Transverse colon (tissue), 4 donors: ENCODE results near the gene ANKRD44. TPM values are rescaled to one million over a fixed set of nuclear protein-coding genes. Genes with fewer than 3 reads are reported as not detected.

ENCODE experiments used
- DNase-seq: peaks from one replicate; pipeline ENCODE4 v3.0.0-alpha.2; 2019
- H3K27ac ChIP-seq, 4 donors: fragments of 200-600 bp; sonication (generic); 2 replicates each; pipeline ENCODE4 v1.5.1; 2016 to 2018; ENCODE audit warnings: inconsistent platforms in 4 of 4
- H3K27me3 ChIP-seq: fragments of 200-600 bp; sonication (generic); 2 replicates; pipeline ENCODE4 v1.5.1; 2017; ENCODE audit warnings: inconsistent platforms
- H3K36me3 ChIP-seq, 4 donors: fragments of 200-600 bp; sonication (generic); 2 replicates each; pipeline ENCODE4 v1.5.1; 2017 to 2019; ENCODE audit warnings: inconsistent platforms in 4 of 4
- H3K4me1 ChIP-seq, 4 donors: fragments of 200-600 bp; sonication (generic); 2 replicates each; pipeline ENCODE4 v1.5.1; 2017 to 2020; ENCODE audit warnings: inconsistent platforms in 4 of 4
- H3K4me3 ChIP-seq, 4 donors: fragments of 200-600 bp; sonication (generic); 1 replicate in 1 of 4; 2 replicates in 3 of 4; pipeline versions ENCODE4 v1.5.1 to v1.6.1; 2017 to 2019; ENCODE audit warnings: inconsistent platforms in 4 of 4
- H3K9me3 ChIP-seq, 2 donors: fragments of 200-600 bp; sonication (generic); 2 replicates each; pipeline ENCODE4 v1.5.1; 2017 to 2019; ENCODE audit warnings: inconsistent platforms in 2 of 2
- CTCF ChIP-seq, 5 experiments: fragments of 200-600 bp in 3 of 5; fragments of 450-650 bp in 2 of 5; sonication (generic) in 3 of 5; IDR thresholded peaks; 1 replicate in 2 of 5; 2 replicates in 3 of 5; pipeline ENCODE4 v1.5.1; 2016 to 2017; ENCODE audit warnings: antibody characterized with exemption in 5 of 5, inconsistent platforms in 3 of 5, mild to moderate bottlenecking in 2 of 5, moderate library complexity in 1 of 5
- EP300 ChIP-seq: sonication (generic); formaldehyde crosslinking; IDR thresholded peaks from one replicate; pipeline ENCODE4 v1.6.1; 2017; ENCODE audit warnings: antibody characterized with exemption, low read depth
- POLR2A ChIP-seq: fragments of 450-650 bp; IDR thresholded peaks from one replicate; pipeline ENCODE4 v1.6.1; 2016; ENCODE audit warnings: antibody characterized with exemption, mild to moderate bottlenecking, moderate library complexity
- POLR2AphosphoS5 ChIP-seq, 3 donors: sonication (generic); formaldehyde crosslinking; IDR thresholded peaks; one replicate each; pipeline ENCODE4 v1.6.1; 2016; ENCODE audit warnings: antibody characterized with exemption in 3 of 3
- WGBS, 2 donors: methylation state at CpG; one replicate each; pipeline ENCODE4 v1.1.5; 2018; ENCODE audit warnings: low coverage in 1 of 2; 5-methylcytosine and 5-hydroxymethylcytosine counted together
- in situ Hi-C, 4 donors: fragments of 200-750 bp; cut with MboI; loops; one replicate each; pipeline versions ENCODE4 v1.15.0 to v1.15.1; 2017; ENCODE audit warnings: low sequenced_read_pairs in 3 of 4, low pct_ligation_motif_present in 1 of 4, low pct_unique_long_range_greater_than_20kb in 1 of 4
- intact Hi-C: fragments of 100-400 bp; cut with DNase I; formaldehyde crosslinking; loops from one replicate; pipeline ENCODE4 v1.15.1; 2023; ENCODE audit warnings: low total_unique reads
- total RNA-seq, 4 donors: library from RNA; depleted of rRNA; stranded (reverse); fragments of >200 nt; gene quantifications; one replicate each; pipeline ENCODE4 v1.1.0, GENCODE V29; 2016

The ANKRD44 gene
- total RNA-seq, 4 donors from 2014 or later = 13.9 to 46.8 (median 27.5) TPM

GRCh38 chr2:197185676-197186075, 124.9 kb downstream of the ANKRD44 start:
- 93 to 100% methylated on average over 1 of the region's 1 CpG for WGBS, 2 donors

DNA sequence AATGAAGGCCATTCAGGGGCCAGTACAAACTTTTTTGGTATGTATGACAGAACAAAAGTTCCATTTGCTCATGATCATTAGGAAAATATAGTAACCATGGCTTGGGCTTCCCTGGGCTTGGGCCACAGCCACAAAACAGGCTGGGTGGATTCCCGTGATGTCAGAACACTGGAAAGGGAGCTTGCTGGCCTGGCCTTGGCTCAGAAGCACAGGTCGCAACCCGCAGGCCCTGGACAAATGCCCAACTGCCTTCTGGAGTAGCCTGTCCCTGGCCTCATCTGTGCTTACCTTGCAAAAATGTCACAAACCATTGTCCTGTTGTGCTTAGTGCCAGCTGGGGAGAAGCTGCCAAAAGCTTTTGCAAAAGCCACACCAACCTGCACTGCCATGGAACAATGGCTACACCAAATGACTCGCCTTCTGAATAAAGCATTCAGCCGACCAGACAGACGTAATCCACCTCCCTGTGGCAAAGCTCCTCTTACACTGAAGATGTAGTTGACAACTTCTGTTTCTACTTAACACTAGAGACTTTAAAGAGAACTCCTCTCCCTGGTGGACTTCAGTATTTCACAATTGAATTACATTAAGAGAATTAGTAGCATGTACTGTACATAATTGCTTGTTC, 125.5 kb downstream of the ANKRD44 start:
- intact Hi-C loops = no loop called here
- Histone ChIP-seq H3K4me1 (peaks cover 0 to 5% (median 1%) of the 10 kb centered on the region in 4 donors), H3K36me3 (no peaks in the 10 kb centered on the region), H3K9me3 (no peaks in the 10 kb centered on the region), H3K27me3 (no peaks in the 10 kb centered on the region), H3K27ac (no peak overlapping the region), H3K4me3 (no peak overlapping the region)
- TF ChIP-seq POLR2A = no peak
- no peak for TF ChIP-seq CTCF (IDR thresholded peaks at IDR 0.05)
- no peak for TF ChIP-seq EP300
- no peak for TF ChIP-seq POLR2AphosphoS5 (IDR thresholded peaks at IDR 0.05)
- WGBS, 2 donors = 80 to 100% methylated on average over 1 to 6 of the region's 6 CpGs
- no peak for DNase-seq
- in situ Hi-C loops = loop anchor here in 3 of 4 donors (5.0 to 25.0 kb wide), 5 partner anchors 70 to 190 kb away; partner anchors contain the start of gene ANKRD44 (in 3 of the 3)

More at GRCh38 chr2:197185676-197186075, 124.9 kb downstream of the ANKRD44 start:
- H3K27me3 ChIP-seq = no peaks in the 10 kb centered on the region
- DNase-seq = no peak
- H3K4me3 ChIP-seq = no peak overlapping the region
- no peak for TF ChIP-seq EP300
- no peak for TF ChIP-seq CTCF (IDR thresholded peaks at IDR 0.05)
- TF ChIP-seq POLR2AphosphoS5 (IDR thresholded peaks at IDR 0.05) = no peak
- TF ChIP-seq POLR2A = no peak
- no peaks in the 10 kb centered on the region for H3K9me3 ChIP-seq
- H3K4me1 ChIP-seq = peaks cover 0 to 3% (median 0%) of the 10 kb centered on the region in 4 donors
- no peaks in the 10 kb centered on the region for H3K36me3 ChIP-seq
- in situ Hi-C loops (loop anchor here in 3 of 4 donors (5.0 to 25.0 kb wide), 5 partner anchors 71 to 189 kb away; partner anchors contain the start of gene ANKRD44 (in 3 of the 3)), intact Hi-C loops (no loop called here)
- no peak overlapping the region for H3K27ac ChIP-seq

DNA sequence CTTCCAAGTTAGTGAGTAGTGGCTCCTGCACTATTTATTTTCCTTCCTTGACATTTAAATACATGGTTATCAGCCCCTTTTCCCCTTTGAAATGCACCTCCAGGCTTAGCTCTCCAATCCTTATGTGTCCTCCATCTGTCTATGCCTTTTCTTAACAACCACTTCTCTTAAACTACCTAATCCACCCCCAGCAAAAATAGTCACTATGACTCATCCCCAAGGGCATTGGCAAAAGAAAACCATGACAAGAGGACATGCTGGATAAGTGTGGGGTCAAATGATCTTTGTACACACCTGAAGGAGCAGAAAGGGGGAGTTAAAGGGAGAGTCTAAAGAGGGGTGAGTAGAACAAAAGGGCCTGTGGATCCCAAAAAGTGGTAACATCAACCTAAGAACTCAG, 127.2 kb downstream of the ANKRD44 start:
- intact Hi-C loops (no loop called here), in situ Hi-C loops (loop anchor here in 2 of 4 donors (10.0 to 25.0 kb wide), 4 partner anchors 69 to 191 kb away; partner anchors contain the start of gene ANKRD44 (in 2 of the 2))
- Histone ChIP-seq H3K9me3 (no peaks in the 10 kb centered on the region), H3K4me1 (peaks cover 0 to 9% (median 3%) of the 10 kb centered on the region in 4 donors), H3K4me3 (no peak overlapping the region), H3K27ac (no peak overlapping the region), H3K27me3 (no peaks in the 10 kb centered on the region), H3K36me3 (no peaks in the 10 kb centered on the region)
- DNase-seq = no peak
- TF ChIP-seq POLR2AphosphoS5 (IDR thresholded peaks at IDR 0.05) (no peak), POLR2A (no peak)

DNA sequence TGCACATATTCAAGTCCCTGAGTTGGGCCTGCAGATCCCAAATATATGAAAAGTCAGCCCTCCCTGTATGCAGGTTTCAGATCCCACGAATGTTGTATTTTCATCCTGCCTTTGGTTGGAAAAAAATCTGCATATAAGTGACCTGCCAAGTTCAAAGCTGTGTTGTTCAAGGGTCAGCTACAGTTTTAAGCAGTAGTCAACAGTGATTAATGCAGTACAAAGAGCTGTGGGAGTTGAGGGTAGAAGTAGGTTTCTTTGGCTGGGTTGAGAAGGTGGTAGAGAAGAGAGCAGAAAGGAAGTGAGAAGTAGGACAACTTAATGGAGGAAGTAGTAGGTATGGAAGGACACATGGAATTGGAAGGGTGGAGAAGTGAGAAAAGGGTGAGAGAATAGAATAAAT, 127.9 kb downstream of the ANKRD44 start:
- intact Hi-C loops (no loop called here), in situ Hi-C loops (loop anchor here in 2 of 4 donors (10.0 to 25.0 kb wide), 4 partner anchors 68 to 192 kb away; partner anchors contain the start of gene ANKRD44 (in 2 of the 2))
- Histone ChIP-seq H3K27ac (no peak overlapping the region), H3K9me3 (no peaks in the 10 kb centered on the region), H3K27me3 (no peaks in the 10 kb centered on the region), H3K36me3 (no peaks in the 10 kb centered on the region), H3K4me3 (no peak overlapping the region), H3K4me1 (peaks cover 0 to 9% (median 3%) of the 10 kb centered on the region in 4 donors)
- TF ChIP-seq EP300 (no peak), CTCF (IDR thresholded peaks at IDR 0.05) (no peak), POLR2AphosphoS5 (IDR thresholded peaks at IDR 0.05) (no peak), POLR2A (no peak)
- no peak for DNase-seq
- WGBS, 2 donors = 95% methylated on average over 1 of the region's 1 CpG; no CpG with 5 or more reads in 1 of the 2 donors
